ENCODE data around the gene ANK2. TPM values are rescaled to one million over a fixed set of nuclear protein-coding genes. Genes with fewer than 3 reads are reported as not detected.

ANK2 gene
- 79.8 and 121 TPM in 2 replicates for total RNA-seq (ENCODE audit: low replicate concordance)

DNA sequence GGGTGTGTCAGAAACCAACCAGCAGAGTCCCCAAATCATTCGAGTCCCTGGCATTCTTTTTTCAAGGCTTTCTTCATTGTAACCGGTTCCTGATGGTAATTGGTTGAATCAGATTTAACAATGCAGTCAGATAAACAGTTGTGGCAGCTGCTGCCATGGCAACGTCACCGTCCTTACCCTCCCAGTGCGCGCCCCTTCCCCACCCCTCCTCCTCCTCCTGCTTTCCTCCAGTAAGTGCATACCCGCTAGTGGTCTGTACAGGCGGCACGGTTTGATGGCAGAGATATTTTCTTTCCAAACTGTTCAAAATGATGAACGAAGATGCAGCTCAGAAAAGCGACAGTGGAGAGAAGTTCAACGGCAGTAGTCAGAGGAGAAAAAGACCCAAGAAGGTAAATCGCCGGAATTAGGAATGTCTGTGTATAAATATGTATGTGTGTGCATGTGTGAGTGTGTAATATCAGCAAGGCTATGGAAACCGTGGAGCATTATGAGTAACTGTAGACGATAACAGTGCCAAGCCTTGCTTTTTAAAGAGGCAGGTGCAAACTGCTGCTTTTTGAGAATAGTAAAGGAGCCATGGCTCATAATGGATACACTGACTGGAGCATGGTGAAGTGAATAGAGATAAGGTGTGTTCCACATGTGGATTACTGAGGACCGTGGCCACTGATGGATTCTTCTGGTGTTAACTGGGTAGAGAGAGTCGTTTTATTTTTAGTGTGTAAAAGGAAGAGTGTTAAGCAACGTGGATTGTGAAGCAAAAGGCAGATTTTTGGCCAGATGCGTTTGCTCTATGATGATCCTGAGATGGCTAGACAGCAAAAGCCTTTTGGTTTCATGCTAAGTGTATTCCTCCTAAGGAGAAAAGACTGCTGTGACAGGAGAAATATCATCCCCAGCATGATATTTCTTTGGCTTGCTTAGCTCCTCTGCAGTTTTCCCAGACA, at the start of gene ANK2:
TSS of gene ANK2 (plus strand) at position 233 of the 950 bp plus-strand sequence. CDS start at position 309, 76 bp downstream.
- Histone ChIP-seq H3K27ac (peak within 1 kb of the TSS; percentile 14), H3F3A (ENCODE audit: low read depth) (peaks cover 22% of the 10 kb centered on the region), H3K9ac (peak within 1 kb of the TSS; percentile 49), H3K79me2 (ENCODE audit: low read depth) (peaks cover 52% of the 10 kb centered on the region), H2AFZ (replicated peaks) (no peak within 1 kb of the TSS), H3K4me2 (peak within 1 kb of the TSS; percentile 97), H3K36me3 (no peaks in the 10 kb centered on the region), H4K20me1 (ENCODE audit: low read depth) (peaks cover 8% of the 10 kb centered on the region), H3K4me1 (peaks cover 50% of the 10 kb centered on the region), H3K27me3 (no peaks in the 10 kb centered on the region), H3K4me3 (peak within 1 kb of the TSS; percentile 85), H3K9me3 (ENCODE audit: low read depth) (no peaks in the 10 kb centered on the region)
- Mint-ChIP-seq H3K27me3 (ENCODE audit: insufficient read depth, low read depth) (no peaks in the 10 kb centered on the region), H3K9me3 (peaks cover 4% of the 10 kb centered on the region), H3K4me3 (no peak within 1 kb of the TSS), H3K4me1 (no peaks in the 10 kb centered on the region), H3K27ac (no peak within 1 kb of the TSS), H3K36me3 (no peaks in the 10 kb centered on the region)
- no peak for TF ChIP-seq EZH2 (IDR thresholded peaks at IDR 0.05)
- TF ChIP-seq CTCF (IDR thresholded peaks at IDR 0.05) = peak; percentile 3
- TF ChIP-seq EZH2phosphoT487 (IDR thresholded peaks at IDR 0.05) = no peak
- DNase-seq (ENCODE audit: low spot score) = peak; percentile 96

DNA sequence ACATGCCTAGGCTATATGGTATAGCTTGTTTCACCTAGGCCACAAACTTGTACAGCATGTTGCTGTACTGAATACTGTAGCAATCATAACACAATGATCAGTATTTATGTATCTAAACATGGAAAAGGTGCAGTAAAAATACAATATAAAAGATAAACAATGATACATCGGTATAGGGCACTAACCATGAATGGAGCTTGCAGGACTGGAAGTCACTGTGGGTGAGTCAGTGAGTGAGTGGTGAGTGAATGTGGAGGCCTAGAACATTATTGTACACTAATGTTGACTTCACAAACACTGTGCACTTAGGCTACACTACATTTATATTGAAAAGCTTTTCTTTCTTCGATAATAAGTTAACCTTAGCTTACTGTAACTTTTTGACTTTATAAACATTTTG, 45.6 kb upstream of the ANK2 start:
- Histone ChIP-seq H4K20me1 (ENCODE audit: low read depth) (no peaks in the 10 kb centered on the region), H3K27ac (no peak overlapping the region), H3K27me3 (no peaks in the 10 kb centered on the region), H3K4me1 (peaks cover 16% of the 10 kb centered on the region), H3K9ac (no peak overlapping the region), H3K9me3 (ENCODE audit: low read depth) (no peaks in the 10 kb centered on the region), H3K79me2 (ENCODE audit: low read depth) (no peaks in the 10 kb centered on the region), H3F3A (ENCODE audit: low read depth) (peaks cover 17% of the 10 kb centered on the region), H3K36me3 (no peaks in the 10 kb centered on the region), H2AFZ (replicated peaks) (no peak overlapping the region), H3K4me2 (no peak overlapping the region), H3K4me3 (no peak overlapping the region)
- DNase-seq (ENCODE audit: low spot score) = no peak
- TF ChIP-seq CTCF (IDR thresholded peaks at IDR 0.05) = no peak
- TF ChIP-seq EZH2phosphoT487 (IDR thresholded peaks at IDR 0.05) = no peak
- TF ChIP-seq EZH2 (IDR thresholded peaks at IDR 0.05) = no peak
- Mint-ChIP-seq H3K36me3 (no peaks in the 10 kb centered on the region), H3K9me3 (no peaks in the 10 kb centered on the region), H3K4me3 (no peak overlapping the region), H3K4me1 (peaks cover 19% of the 10 kb centered on the region), H3K27ac (no peak overlapping the region), H3K27me3 (ENCODE audit: insufficient read depth, low read depth) (no peaks in the 10 kb centered on the region)

- H3K79me2 ChIP-seq (ENCODE audit: low read depth) = no peaks in the 10 kb centered on the region
- TF ChIP-seq EZH2 (IDR thresholded peaks at IDR 0.05) (no peak), CTCF (IDR thresholded peaks at IDR 0.05) (no peak), EZH2phosphoT487 (IDR thresholded peaks at IDR 0.05) (no peak)
- H3F3A ChIP-seq (ENCODE audit: low read depth) = peaks cover 20% of the 10 kb centered on the region
- H3K9ac ChIP-seq = no peak overlapping the region
- no peak overlapping the region for H3K4me2 ChIP-seq
- Mint-ChIP-seq H3K27me3 (ENCODE audit: insufficient read depth, low read depth) (no peaks in the 10 kb centered on the region), H3K27ac (no peak overlapping the region), H3K4me3 (no peak overlapping the region), H3K9me3 (no peaks in the 10 kb centered on the region), H3K4me1 (peaks cover 18% of the 10 kb centered on the region), H3K36me3 (no peaks in the 10 kb centered on the region)
- no peak overlapping the region for H3K4me3 ChIP-seq
- H3K27me3 ChIP-seq = no peaks in the 10 kb centered on the region
- H2AFZ ChIP-seq (replicated peaks) = no peak overlapping the region
- H3K9me3 ChIP-seq (ENCODE audit: low read depth) = no peaks in the 10 kb centered on the region
- no peak overlapping the region for H3K27ac ChIP-seq
- no peaks in the 10 kb centered on the region for H4K20me1 ChIP-seq (ENCODE audit: low read depth)
- DNase-seq (ENCODE audit: low spot score) = no peak
- peaks cover 16% of the 10 kb centered on the region for H3K4me1 ChIP-seq
- no peaks in the 10 kb centered on the region for H3K36me3 ChIP-seq
Observed at GRCh38 chr4:113004655-113005054, 44.8 kb upstream of the ANK2 start.
